ENCODE measurements around the gene LSM14A. TPM values are rescaled to one million over a fixed set of nuclear protein-coding genes. Genes with fewer than 3 reads are reported as not detected.
"Not testable (repeated sequence)": the region's sequence is repeated elsewhere in the genome, so short reads cannot be mapped to it uniquely, and the experiment has no call there.

Gene LSM14A
- polyA plus RNA-seq, 3 donors: 35.5 to 105 (median 72.8) TPM

GRCh38 chr19:34151439-34151838, 20.9 kb upstream of the LSM14A start:
- 81 to 89% (median 86%) methylated on average over 5 of the region's 5 CpGs for WGBS, 3 donors
- no peak overlapping the region for H3K27ac ChIP-seq (ENCODE audit: low read depth, low read length)

DNA sequence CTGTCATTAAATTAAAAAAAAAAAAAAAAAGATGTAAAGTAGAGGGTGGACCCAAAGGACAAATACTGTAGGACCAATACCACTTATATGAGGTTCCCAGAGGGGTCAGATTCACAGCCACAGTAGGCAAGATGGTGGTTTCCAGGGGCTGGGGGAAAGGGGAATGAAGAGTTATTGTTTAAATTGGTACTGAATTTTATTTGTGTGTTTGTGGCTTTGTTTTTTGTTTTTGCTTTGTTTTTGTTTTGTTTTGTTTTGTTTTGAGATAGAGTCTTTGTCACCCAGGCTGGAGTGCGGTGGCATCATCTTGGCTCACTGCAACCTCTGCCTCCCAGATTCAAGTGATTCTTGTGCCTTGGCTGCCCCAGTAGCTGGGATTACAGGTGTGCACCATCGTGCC, 17.9 kb upstream of the LSM14A start:
- H3K27ac ChIP-seq (ENCODE audit: low read depth, low read length): no peak overlapping the region
- WGBS, 3 donors: 90 to 94% (median 93%) methylated on average over 2 of the region's 2 CpGs

GRCh38 chr19:34155686-34156085, 16.6 kb upstream of the LSM14A start:
- H3K27ac ChIP-seq (ENCODE audit: low read depth, low read length): no peak overlapping the region
- WGBS, 3 donors: 85 to 92% (median 90%) methylated on average over 5 of the region's 5 CpGs

GRCh38 chr19:34158966-34159365, 13.3 kb upstream of the LSM14A start:
- H3K27ac ChIP-seq (ENCODE audit: low read depth, low read length): not testable (repeated sequence)
- 77 to 86% (median 84%) methylated on average over 7 of the region's 7 CpGs for WGBS, 3 donors

DNA sequence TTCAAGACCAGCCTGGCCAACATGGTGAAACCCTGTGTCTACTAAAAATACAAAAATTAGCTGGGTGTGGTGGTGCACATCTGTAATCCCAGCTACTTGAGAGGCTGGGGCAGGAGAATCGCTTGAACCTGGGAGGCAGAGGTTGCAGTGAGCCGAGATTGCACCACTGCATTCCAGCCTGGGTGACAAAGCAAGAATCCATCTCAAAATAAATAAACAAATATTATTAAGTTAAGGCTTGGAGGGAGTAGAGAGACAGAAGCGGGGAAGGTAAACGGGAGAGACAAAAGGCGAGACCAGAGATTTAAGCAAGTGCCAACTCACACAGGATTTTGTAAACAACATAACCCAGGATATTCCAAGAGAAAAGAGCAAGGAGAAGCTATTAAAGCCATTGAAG, 12.8 kb upstream of the LSM14A start:
- WGBS, 3 donors: 87 to 95% (median 93%) methylated on average over 5 of the region's 5 CpGs
- H3K27ac ChIP-seq (ENCODE audit: low read depth, low read length): not testable (repeated sequence)

GRCh38 chr19:34161902-34162301, 10.4 kb upstream of the LSM14A start:
- WGBS, 3 donors: 59 to 81% (median 68%) methylated on average over 2 of the region's 2 CpGs
- not testable (repeated sequence) for H3K27ac ChIP-seq (ENCODE audit: low read depth, low read length)

DNA sequence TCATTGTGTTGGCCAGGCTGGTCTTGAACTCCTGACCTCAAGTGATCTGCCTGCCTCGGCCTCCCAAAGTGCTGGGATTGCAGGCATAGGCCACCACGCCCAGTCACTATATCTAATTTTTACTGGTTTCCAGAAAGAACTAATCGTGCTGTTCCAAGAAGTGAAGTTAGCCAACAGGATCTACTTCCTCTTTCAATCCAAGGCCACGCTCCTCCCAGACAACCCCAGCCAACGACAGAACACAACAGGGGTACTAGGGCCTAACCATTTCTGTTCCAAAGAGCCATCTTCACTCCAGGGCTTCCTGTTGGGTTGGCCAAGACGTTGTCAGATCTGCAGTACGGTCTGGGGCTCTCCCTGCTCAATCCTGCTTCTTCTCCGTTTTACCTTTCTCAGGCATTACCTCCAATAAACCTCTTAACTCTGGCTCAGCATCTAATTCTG, 7.0 kb upstream of the LSM14A start:
- WGBS, 3 donors: 53 to 72% (median 60%) methylated on average over 8 of the region's 8 CpGs
- no peak overlapping the region for H3K27ac ChIP-seq (ENCODE audit: low read depth, low read length)

GRCh38 chr19:34169475-34170199, 2.7 kb upstream of the LSM14A start:
- WGBS, 3 donors: 92 to 98% (median 96%) methylated on average over 12 of the region's 12 CpGs
- not testable (repeated sequence) for H3K27ac ChIP-seq (ENCODE audit: low read depth, low read length)

DNA sequence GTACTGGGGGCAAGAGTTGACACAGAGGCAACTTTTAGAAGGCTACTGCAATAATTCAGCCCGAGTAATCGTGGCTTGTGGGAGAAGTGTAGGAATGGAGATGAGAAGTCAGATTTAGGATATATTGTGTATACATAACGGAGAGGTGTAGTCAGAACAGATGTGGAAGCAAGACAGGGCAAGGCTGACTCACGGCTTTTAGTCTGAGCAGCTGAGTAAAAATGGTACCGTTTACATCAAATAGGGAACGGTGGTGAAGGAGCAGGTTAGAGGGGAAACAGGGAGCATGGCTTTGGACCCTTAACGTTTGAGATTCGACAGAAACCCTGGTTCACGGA, 796 bp upstream of the LSM14A start:
- 20 to 31% (median 24%) methylated on average over 9 of the region's 9 CpGs for WGBS, 3 donors
- H3K27ac ChIP-seq (ENCODE audit: low read depth, low read length): peak overlapping the region; percentile 75

DNA sequence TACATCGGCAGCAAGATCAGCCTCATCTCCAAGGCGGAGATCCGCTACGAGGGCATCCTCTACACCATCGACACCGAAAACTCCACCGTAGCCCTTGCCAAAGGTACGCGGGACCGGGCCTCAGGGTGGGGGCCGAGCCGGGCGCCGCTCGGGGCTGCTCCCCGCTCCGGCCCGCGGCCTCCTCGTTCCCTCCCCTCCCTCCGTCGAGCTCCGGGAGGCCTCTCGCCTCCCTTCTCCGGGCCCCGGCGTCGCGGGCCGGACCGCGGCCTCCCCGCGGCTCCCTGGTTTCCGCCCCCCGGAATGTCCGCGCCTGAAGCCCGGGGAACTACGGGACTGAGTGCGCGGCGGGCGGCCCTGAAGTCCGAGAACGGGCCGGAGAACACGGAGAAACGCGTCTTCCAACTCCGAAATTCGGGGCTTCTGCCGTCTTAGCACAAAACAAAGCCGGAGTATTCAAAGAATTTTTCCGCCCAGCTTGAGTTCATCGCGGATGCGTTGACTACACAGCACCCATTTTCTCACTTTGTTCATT, 423 bp downstream of the LSM14A start:
- WGBS, 3 donors: 0 to 1% (median 1%) methylated on average over 53 to 58 of the region's 58 CpGs
- peak overlapping the region; percentile 75 for H3K27ac ChIP-seq (ENCODE audit: low read depth, low read length)

DNA sequence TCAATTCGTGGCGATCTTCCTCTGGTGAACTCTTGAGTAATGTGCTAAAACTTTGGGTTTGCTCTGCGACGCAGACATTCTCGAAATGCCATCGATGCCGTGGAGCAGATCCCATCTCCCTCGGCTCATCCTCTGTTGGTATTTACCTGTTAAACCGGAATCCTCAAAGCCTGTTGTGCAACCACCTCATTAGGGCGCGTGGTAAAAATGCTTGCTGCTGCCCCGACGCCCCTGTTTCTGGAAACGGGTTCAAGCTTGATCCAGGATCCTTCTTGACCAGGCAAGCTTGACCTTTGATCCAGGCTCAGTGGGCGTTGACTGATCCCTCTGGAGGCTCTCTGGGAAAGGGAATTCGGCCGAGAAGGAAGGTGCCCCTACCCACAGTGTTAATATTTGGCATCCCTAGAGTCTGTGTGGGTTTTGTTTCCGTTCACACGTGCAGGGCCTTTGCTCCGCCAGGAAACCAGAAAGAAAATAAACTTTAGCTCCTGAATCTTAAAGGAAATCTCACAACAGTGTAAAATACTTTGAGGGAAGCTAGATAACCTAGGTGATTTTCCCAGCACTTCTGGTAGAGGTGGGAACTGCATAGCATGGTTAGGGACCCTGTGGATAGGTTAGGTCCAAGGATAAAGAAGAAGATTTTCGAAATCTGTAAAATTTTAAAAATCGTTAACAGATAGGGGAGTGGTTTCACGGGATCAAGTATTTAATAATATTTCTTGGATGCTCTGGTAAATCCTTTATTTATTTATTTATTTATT, 1.1 kb downstream of the LSM14A start:
- peak overlapping the region; percentile 75 for H3K27ac ChIP-seq (ENCODE audit: low read depth, low read length)
- 2% methylated on average over 23 of the region's 23 CpGs for WGBS, 3 donors

DNA sequence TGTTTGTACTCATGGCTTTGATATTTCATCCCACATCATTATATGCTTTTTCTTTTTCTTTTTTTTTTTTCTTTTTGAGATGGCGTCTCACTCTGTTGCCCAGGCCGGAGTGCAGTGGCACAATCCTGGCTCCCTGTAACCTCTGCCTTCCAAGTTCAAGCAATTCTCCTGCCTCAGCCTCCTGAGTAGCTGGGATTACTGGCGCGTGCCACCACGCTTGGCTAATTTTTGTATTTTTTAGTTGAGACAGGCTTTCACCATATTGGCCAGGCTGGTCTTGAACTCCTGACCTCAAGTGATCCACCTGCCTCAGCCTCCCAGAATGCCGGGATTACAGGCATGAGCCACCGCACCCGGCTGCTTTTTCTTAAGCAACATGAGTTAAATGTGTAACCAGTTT, 2.9 kb downstream of the LSM14A start:
- not testable (repeated sequence) for H3K27ac ChIP-seq (ENCODE audit: low read depth, low read length)
- 82 to 85% (median 83%) methylated on average over 8 of the region's 8 CpGs for WGBS, 3 donors

GRCh38 chr19:34176581-34176980, 4.3 kb downstream of the LSM14A start:
- 35 to 61% (median 60%) methylated on average over 3 of the region's 3 CpGs for WGBS, 3 donors
- H3K27ac ChIP-seq (ENCODE audit: low read depth, low read length): no peak overlapping the region

- WGBS, 3 donors: 44 to 78% (median 73%) methylated on average over 2 of the region's 2 CpGs
- no peak overlapping the region for H3K27ac ChIP-seq (ENCODE audit: low read depth, low read length)
Observed at GRCh38 chr19:34178274-34178610, 5.9 kb downstream of the LSM14A start.

DNA sequence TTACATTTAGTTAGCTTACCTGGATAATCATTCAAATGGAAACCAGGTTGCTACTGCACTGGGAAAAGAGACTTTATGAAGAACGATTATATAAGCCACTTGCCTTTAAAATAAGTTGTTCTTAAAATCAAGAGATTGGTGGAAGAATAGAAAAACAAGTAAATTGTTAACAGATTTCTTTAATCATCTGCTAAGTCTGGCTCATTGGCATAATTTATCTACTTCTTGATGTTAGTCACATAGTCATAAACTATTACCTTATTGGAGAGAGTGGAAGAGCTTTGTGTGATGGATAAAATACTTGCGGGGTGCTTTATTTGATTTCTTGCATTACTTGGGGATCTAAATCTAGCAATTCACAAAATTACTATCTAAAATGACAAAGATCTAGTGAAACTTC, 6.8 kb downstream of the LSM14A start:
- H3K27ac ChIP-seq (ENCODE audit: low read depth, low read length): no peak overlapping the region
- WGBS, 3 donors: 35 to 76% (median 52%) methylated on average over 2 of the region's 2 CpGs

DNA sequence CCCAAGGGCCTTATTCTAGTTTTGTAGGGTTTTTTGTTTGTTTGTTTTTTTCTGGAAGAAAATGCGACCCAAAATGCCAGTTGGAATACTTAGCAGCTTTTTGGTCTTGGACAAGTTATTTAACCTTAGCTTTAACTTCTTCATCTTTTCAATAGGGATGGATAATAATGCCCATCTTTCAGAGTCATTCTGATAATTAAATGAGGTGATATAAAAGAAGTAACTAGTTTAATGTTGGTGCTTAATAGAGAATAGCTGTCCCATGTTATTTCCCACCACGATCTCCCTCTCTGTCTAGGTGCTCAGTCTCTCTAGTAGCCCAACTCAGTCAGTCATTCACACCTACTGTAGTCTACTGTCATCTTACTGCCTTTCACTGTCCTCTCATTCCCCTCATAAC, 8.0 kb downstream of the LSM14A start:
- 88 to 94% (median 94%) methylated on average over 2 of the region's 2 CpGs for WGBS, 3 donors
- no peak overlapping the region for H3K27ac ChIP-seq (ENCODE audit: low read depth, low read length)

- H3K27ac ChIP-seq (ENCODE audit: low read depth, low read length): no peak overlapping the region
Observed at GRCh38 chr19:34180709-34181108, 8.4 kb downstream of the LSM14A start.

DNA sequence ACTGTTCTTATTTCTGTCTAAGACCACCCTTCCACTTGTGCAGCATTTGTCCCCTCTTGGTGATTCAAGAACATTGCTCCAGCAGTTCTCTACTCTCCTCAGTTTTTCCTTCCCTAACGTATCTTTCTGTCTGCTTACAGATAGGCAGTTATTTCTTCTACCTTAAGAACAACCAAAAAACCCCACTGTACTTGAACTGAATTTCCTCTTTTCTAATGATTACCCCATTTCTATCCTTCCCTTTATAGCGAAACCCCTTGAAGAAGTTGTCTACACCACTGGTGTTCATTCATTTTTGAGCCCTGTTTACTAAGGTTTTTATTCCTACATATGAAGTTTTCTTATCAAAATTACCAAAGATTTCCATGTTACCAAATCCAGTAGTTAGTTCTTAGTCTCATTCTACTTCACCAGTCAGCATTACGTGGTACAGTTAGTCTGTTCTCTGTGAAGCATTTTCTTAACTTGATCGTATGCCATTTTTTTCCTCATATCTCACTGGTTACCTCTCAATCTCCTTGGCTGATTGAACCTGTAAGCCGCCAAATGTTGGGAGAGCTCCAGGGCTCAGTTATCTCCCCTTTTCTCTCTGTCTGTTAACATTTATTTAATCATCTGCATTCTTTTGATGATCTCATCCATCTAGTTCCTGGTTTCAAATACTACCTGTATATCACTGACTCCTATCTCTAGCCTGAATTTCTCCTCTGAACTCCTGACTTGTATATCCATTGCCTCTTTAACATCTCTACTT, 9.0 kb downstream of the LSM14A start:
- no peak overlapping the region for H3K27ac ChIP-seq (ENCODE audit: low read depth, low read length)

More at GRCh38 chr19:34180709-34181108, 8.4 kb downstream of the LSM14A start:
- 80 to 87% (median 81%) methylated on average over 5 of the region's 5 CpGs for WGBS, 3 donors

GRCh38 chr19:34182125-34182524, 9.8 kb downstream of the LSM14A start:
- H3K27ac ChIP-seq (ENCODE audit: low read depth, low read length): no peak overlapping the region

More for the DNA sequence above, 9.0 kb downstream of the LSM14A start:
- WGBS, 3 donors: 55 to 72% (median 68%) methylated on average over 5 of the region's 5 CpGs

All from adipose tissue (tissue), 3 donors.